ENCODE results near the gene COL5A1. TPM values are rescaled to one million over a fixed set of nuclear protein-coding genes. Genes with fewer than 3 reads are reported as not detected.

The COL5A1 gene
- total RNA-seq, 1 experiment from 2014 or later: 9.5 TPM

DNA sequence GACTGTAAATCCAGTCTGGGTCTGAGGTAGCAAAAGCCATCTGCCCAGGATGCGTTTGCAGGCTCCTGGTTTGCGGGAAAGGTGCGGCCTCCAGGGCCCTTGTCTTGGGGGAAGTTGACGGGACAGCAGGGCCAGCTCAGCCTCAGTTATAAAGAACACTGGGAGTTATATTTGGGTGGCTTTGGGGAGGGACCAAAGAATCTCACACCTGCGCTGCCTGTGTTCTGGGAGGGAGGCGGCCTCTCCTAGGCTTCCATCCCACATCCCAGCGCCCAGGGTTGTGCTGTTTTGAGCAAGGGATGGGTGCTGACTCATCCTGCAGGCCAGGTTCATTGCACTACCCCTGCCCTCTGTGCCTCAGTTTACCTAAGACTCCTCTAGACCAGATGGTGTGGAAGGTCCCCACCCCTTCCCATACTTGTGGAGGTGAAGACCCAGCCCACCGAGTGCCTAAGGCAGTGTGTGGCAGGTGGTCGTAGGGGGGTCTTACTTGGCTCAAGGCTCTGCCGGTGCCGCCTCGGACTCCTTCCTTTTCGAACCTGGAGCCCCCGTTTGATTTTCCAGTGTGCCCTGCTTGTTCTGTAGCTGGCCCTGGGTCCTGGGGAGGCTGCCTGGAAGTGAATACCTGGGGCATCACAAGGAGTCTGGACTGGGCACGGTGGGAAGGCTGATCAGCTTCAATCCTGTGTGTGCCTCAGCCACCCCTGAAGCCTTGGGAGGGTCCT, 199.7 kb downstream of the COL5A1 start:
- H3T11ph ChIP-seq (ENCODE audit: low read length): no peak overlapping the region
- no peak overlapping the region for H2AFZ ChIP-seq (ENCODE audit: low read length)
- H4K5ac ChIP-seq (ENCODE audit: insufficient read length, low read depth, low read length): no peak overlapping the region
- no peak overlapping the region for H3K4me2 ChIP-seq (ENCODE audit: insufficient read depth, insufficient read length, low read length)
- no peak overlapping the region for H3K56ac ChIP-seq (ENCODE audit: insufficient read length, low read depth, low read length)
- H3K27me3 ChIP-seq (ENCODE audit: insufficient read depth, low read length): no peaks in the 10 kb centered on the region
- WGBS (ENCODE audit: extremely low coverage, insufficient read length, low lambda C conversion rate): no CpG with 5 or more reads among the region's 15 CpGs
- no peak for DNase-seq
- H2BK5ac ChIP-seq (ENCODE audit: insufficient read length, low read length): no peak overlapping the region
- H4K8ac ChIP-seq (replicated peaks; ENCODE audit: insufficient read length, low read depth, low read length): no peak overlapping the region
- no peak overlapping the region for H3K14ac ChIP-seq (ENCODE audit: insufficient read depth, low read length)
- no peak overlapping the region for H2BK20ac ChIP-seq (ENCODE audit: low read depth, low read length, poor library complexity, severe bottlenecking)
- H3K4me1 ChIP-seq (ENCODE audit: insufficient read depth, low read length): no peaks in the 10 kb centered on the region
- no peak overlapping the region for H3K4ac ChIP-seq (ENCODE audit: low read depth, low read length)
- Mint-ChIP-seq H3K4me3 (no peak overlapping the region), H3K27ac (no peak overlapping the region), H3K27me3 (ENCODE audit: low read depth) (no peaks in the 10 kb centered on the region), H3K9me3 (no peaks in the 10 kb centered on the region), H3K4me1 (peaks cover 0 to 4% of the 10 kb centered on the region in 2 experiments; a peak in 1 of 4 replicates), H3K36me3 (ENCODE audit: insufficient read depth in 1 of 3, low read depth in 3 of 3) (no peaks in the 10 kb centered on the region)
- H3K27ac ChIP-seq (ENCODE audit: insufficient read length, low read depth, low read length): no peak overlapping the region
- H4K91ac ChIP-seq (ENCODE audit: insufficient read length, low read depth, low read length): no peak overlapping the region
- H3K79me1 ChIP-seq (ENCODE audit: insufficient read depth, low read depth, low read length, poor library complexity, severe bottlenecking): no peaks in the 10 kb centered on the region
- H3K23ac ChIP-seq (ENCODE audit: insufficient read length, low read depth, low read length): no peak overlapping the region
- H2BK15ac ChIP-seq (ENCODE audit: low read depth, low read length): no peak overlapping the region
- no peaks in the 10 kb centered on the region for H3K79me2 ChIP-seq (ENCODE audit: insufficient read depth, low read length)
- TF ChIP-seq, protein P1, sequence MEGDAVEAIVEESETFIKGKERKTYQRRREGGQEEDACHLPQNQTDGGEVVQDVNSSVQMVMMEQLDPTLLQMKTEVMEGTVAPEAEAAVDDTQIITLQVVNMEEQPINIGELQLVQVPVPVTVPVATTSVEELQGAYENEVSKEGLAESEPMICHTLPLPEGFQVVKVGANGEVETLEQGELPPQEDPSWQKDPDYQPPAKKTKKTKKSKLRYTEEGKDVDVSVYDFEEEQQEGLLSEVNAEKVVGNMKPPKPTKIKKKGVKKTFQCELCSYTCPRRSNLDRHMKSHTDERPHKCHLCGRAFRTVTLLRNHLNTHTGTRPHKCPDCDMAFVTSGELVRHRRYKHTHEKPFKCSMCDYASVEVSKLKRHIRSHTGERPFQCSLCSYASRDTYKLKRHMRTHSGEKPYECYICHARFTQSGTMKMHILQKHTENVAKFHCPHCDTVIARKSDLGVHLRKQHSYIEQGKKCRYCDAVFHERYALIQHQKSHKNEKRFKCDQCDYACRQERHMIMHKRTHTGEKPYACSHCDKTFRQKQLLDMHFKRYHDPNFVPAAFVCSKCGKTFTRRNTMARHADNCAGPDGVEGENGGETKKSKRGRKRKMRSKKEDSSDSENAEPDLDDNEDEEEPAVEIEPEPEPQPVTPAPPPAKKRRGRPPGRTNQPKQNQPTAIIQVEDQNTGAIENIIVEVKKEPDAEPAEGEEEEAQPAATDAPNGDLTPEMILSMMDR (conservative IDR thresholded peaks at IDR 0.05): no peak
- no peak overlapping the region for H3K18ac ChIP-seq (ENCODE audit: insufficient read length, low read depth, low read length)
- no peaks in the 10 kb centered on the region for H4K20me1 ChIP-seq (ENCODE audit: control insufficient read depth, insufficient read depth, insufficient read length)
- no peak overlapping the region for H2BK120ac ChIP-seq (ENCODE audit: low read depth, low read length, poor library complexity, severe bottlenecking)
- no peaks in the 10 kb centered on the region for H3K23me2 ChIP-seq (ENCODE audit: insufficient read length, low read depth, low read length, poor library complexity, severe bottlenecking)
- H2AK5ac ChIP-seq (ENCODE audit: insufficient read length, low read length): no peak overlapping the region
- no peaks in the 10 kb centered on the region for H3K9me3 ChIP-seq (ENCODE audit: control insufficient read depth, low read depth, low read length)
- no peak overlapping the region for H2BK12ac ChIP-seq (ENCODE audit: insufficient read length, low read depth, low read length)
- H3K9ac ChIP-seq (ENCODE audit: extremely low read depth, insufficient read length, low read length): no peak overlapping the region
